CD14-positive monocyte (primary cell): ENCODE results near the gene NAT10. TPM values are rescaled to one million over a fixed set of nuclear protein-coding genes. Genes with fewer than 3 reads are reported as not detected.
A peak's percentile ranks its signal among the peaks of the same experiment; 100 is the strongest.

Source experiments
- DNase-seq, 3 donors: peaks; one replicate each; pipeline ENCODE4 v3.0.0-alpha.2; 2011 to 2022
- H2AFZ ChIP-seq: 2 replicates; pipeline ENCODE4 v1.6.0; 2012; ENCODE audit warnings: mild to moderate bottlenecking, low read depth, low read length, inconsistent platforms; ENCODE audit not compliant: insufficient read depth, poor library complexity, severe bottlenecking
- H3K27ac ChIP-seq, 2 donors: 1 replicate in 1 of 2; 2 replicates in 1 of 2; pipeline ENCODE4 v1.5.1; 2012 to 2013; ENCODE audit warnings: low read length in 2 of 2, control low read depth in 1 of 2, inconsistent platforms in 1 of 2, low read depth in 1 of 2, mild to moderate bottlenecking in 1 of 2
- H3K27me3 ChIP-seq, 2 donors: one replicate each; pipeline versions ENCODE4 v1.6.0 to v1.6.1; 2011 to 2013; ENCODE audit warnings: low read length in 2 of 2; ENCODE audit not compliant: control insufficient read depth in 2 of 2, insufficient read depth in 2 of 2
- H3K36me3 ChIP-seq, 2 donors: replicated peaks in 1 of 2; 1 replicate in 1 of 2; 2 replicates in 1 of 2; pipeline versions ENCODE4 v1.5.1 to v1.6.1; 2012 to 2013; ENCODE audit warnings: low read length in 2 of 2, control low read depth in 1 of 2, inconsistent platforms in 1 of 2, mild to moderate bottlenecking in 1 of 2; ENCODE audit not compliant: insufficient read depth in 2 of 2, control insufficient read depth in 1 of 2
- H3K4me1 ChIP-seq, 2 donors: 1 replicate in 1 of 2; 2 replicates in 1 of 2; pipeline versions ENCODE4 v1.5.1 to v1.6.1; 2012 to 2013; ENCODE audit warnings: low read length in 2 of 2, control low read depth in 1 of 2, inconsistent platforms in 1 of 2, mild to moderate bottlenecking in 1 of 2, moderate library complexity in 1 of 2; ENCODE audit not compliant: insufficient read depth in 2 of 2, control insufficient read depth in 1 of 2
- H3K4me2 ChIP-seq: replicated peaks from 2 replicates; pipeline ENCODE3; 2012; ENCODE audit warnings: low read length, moderate library complexity, mild to moderate bottlenecking; ENCODE audit not compliant: poor library complexity, severe bottlenecking; ENCODE audit errors: extremely low read depth
- H3K4me3 ChIP-seq, 3 experiments: fragments of 200-600 bp in 1 of 3; sonication (generic) in 1 of 3; replicated peaks in 1 of 3; 1 replicate in 2 of 3; 2 replicates in 1 of 3; pipeline ENCODE4 v1.5.1; 2011 to 2013; ENCODE audit warnings: low read length in 3 of 3, mild to moderate bottlenecking in 3 of 3, control low read depth in 2 of 3, low read depth in 2 of 3, inconsistent platforms in 1 of 3, moderate library complexity in 1 of 3
- H3K79me2 ChIP-seq: 2 replicates; pipeline ENCODE4 v1.6.0; 2012; ENCODE audit warnings: mild to moderate bottlenecking, control low read depth, inconsistent platforms, low read length, moderate library complexity; ENCODE audit not compliant: insufficient read depth
- H3K9ac ChIP-seq: 2 replicates; pipeline ENCODE4 v1.6.0; 2017; ENCODE audit warnings: low read length, mild to moderate bottlenecking; ENCODE audit not compliant: insufficient read depth, poor library complexity, severe bottlenecking
- H3K9me3 ChIP-seq, 2 donors: replicated peaks in 1 of 2; 1 replicate in 1 of 2; 2 replicates in 1 of 2; pipeline versions ENCODE4 v1.5.1 to v1.6.1; 2012 to 2013; ENCODE audit warnings: low read length in 2 of 2, control low read depth in 1 of 2; ENCODE audit not compliant: control insufficient read depth in 1 of 2, insufficient read depth in 1 of 2
- H4K20me1 ChIP-seq: 2 replicates; pipeline ENCODE4 v1.6.0; 2012; ENCODE audit warnings: mild to moderate bottlenecking, low read length, control low read depth, moderate library complexity; ENCODE audit not compliant: insufficient read depth
- H3K27ac Mint-ChIP-seq, 7 donors: one replicate each; pipeline ENCODE4 v1.8.0; 2020; ENCODE audit warnings: mild to moderate bottlenecking in 7 of 7, mixed read lengths in 7 of 7, moderate library complexity in 6 of 7, inconsistent platforms in 2 of 7
- H3K27me3 Mint-ChIP-seq, 3 donors: one replicate each; pipeline ENCODE4 v1.8.0; 2021 to 2022; ENCODE audit warnings: low read depth in 3 of 3, mild to moderate bottlenecking in 3 of 3, mixed read lengths in 3 of 3, moderate library complexity in 3 of 3, inconsistent platforms in 1 of 3
- H3K36me3 Mint-ChIP-seq, 2 donors: one replicate each; pipeline ENCODE4 v1.8.0; 2020; ENCODE audit warnings: mixed read lengths in 2 of 2, inconsistent platforms in 1 of 2, mild to moderate bottlenecking in 1 of 2
- H3K4me1 Mint-ChIP-seq: one replicate; pipeline ENCODE4 v1.8.0; 2020; ENCODE audit warnings: mild to moderate bottlenecking, mixed read lengths
- H3K4me3 Mint-ChIP-seq, 2 donors: one replicate each; pipeline ENCODE4 v1.8.0; 2020; ENCODE audit warnings: mild to moderate bottlenecking in 2 of 2, mixed read lengths in 2 of 2, moderate library complexity in 1 of 2
- H3K9me3 Mint-ChIP-seq, 7 donors: one replicate each; pipeline ENCODE4 v1.8.0; 2020 to 2022; ENCODE audit warnings: mixed read lengths in 7 of 7, mild to moderate bottlenecking in 6 of 7, moderate library complexity in 6 of 7, inconsistent platforms in 2 of 7
- WGBS: methylation state at CpG from one replicate; pipeline ENCODE4 v1.1.5; 2013; ENCODE audit warnings: missing lambda C conversion rate; ENCODE audit not compliant: insufficient coverage; 5-methylcytosine and 5-hydroxymethylcytosine counted together
- intact Hi-C, 2 donors: fragments of 100-400 bp; cut with micrococcal nuclease; formaldehyde crosslinking; loops; one replicate each; pipeline versions ENCODE4 v1.15.0 to v1.15.1; 2023
- polyA plus RNA-seq, 3 donors: library from polyadenylated mRNA; depleted of rRNA in 1 of 3; unstranded in 2 of 3; stranded (reverse) in 1 of 3; fragments of 300-500 nt in 2 of 3; fragments of >200 nt in 1 of 3; fragmentation: Illumina TruSeq in 2 of 3; gene quantifications; 1 replicate in 2 of 3; 2 replicates in 1 of 3; pipeline ENCODE4 v1.2.3, GENCODE V29; 2012 to 2021
- TF ChIP-seq, protein P1 (sequence below): fragments of 200-600 bp; IDR thresholded peaks from one replicate; pipeline ENCODE4 v1.8.0; 2022; ENCODE audit warnings: antibody characterized with exemption, mild to moderate bottlenecking

Gene NAT10
- polyA plus RNA-seq, 3 donors, result 10.1 to 13.3 (median 13.1) TPM

GRCh38 chr11:34105957-34106504 is 602 bp downstream of the NAT10 start:
- peak overlapping the region; percentile 86 to 98 for H3K27ac ChIP-seq
- peak in 1 of 3 donors; percentile 2 for DNase-seq
- no peaks in the 10 kb centered on the region for H3K27me3 ChIP-seq
- peak overlapping the region; percentile 86 for H3K9ac ChIP-seq
- H3K4me2 ChIP-seq, result peak overlapping the region; percentile 95
- H3K79me2 ChIP-seq, result peaks cover 29% of the 10 kb centered on the region
- no peaks in the 10 kb centered on the region for H3K9me3 ChIP-seq
- intact Hi-C loops, result loop anchor here (2.0 to 10.0 kb wide), 2 partner anchors 55 to 249 kb away; partner anchors contain the start of genes CAPRIN1 (in 2 of the 2) and ABTB2 (in 1 of the 2)
- H3K4me1 ChIP-seq, result peaks cover 16 to 24% of the 10 kb centered on the region in 2 donors
- peak overlapping the region; percentile 47 to 89 (median 82) for H3K4me3 ChIP-seq
- H2AFZ ChIP-seq, result peak overlapping the region; percentile 93
- TF ChIP-seq, protein P1, sequence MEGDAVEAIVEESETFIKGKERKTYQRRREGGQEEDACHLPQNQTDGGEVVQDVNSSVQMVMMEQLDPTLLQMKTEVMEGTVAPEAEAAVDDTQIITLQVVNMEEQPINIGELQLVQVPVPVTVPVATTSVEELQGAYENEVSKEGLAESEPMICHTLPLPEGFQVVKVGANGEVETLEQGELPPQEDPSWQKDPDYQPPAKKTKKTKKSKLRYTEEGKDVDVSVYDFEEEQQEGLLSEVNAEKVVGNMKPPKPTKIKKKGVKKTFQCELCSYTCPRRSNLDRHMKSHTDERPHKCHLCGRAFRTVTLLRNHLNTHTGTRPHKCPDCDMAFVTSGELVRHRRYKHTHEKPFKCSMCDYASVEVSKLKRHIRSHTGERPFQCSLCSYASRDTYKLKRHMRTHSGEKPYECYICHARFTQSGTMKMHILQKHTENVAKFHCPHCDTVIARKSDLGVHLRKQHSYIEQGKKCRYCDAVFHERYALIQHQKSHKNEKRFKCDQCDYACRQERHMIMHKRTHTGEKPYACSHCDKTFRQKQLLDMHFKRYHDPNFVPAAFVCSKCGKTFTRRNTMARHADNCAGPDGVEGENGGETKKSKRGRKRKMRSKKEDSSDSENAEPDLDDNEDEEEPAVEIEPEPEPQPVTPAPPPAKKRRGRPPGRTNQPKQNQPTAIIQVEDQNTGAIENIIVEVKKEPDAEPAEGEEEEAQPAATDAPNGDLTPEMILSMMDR, result no peak
- no peaks in the 10 kb centered on the region for H3K9me3 Mint-ChIP-seq
- peak overlapping the region; percentile 96 to 99 (median 98) for H3K27ac Mint-ChIP-seq
- 0% methylated on average over 10 of the region's 17 CpGs for WGBS
- H3K36me3 ChIP-seq, result peaks cover 23 to 45% of the 10 kb centered on the region in 2 donors
- peak overlapping the region; percentile 93 for H3K4me3 Mint-ChIP-seq
- H3K36me3 Mint-ChIP-seq, result peaks cover 26 to 27% of the 10 kb centered on the region in 2 donors
- H3K4me1 Mint-ChIP-seq, result peaks cover 25% of the 10 kb centered on the region
- no peaks in the 10 kb centered on the region for H4K20me1 ChIP-seq
- no peaks in the 10 kb centered on the region for H3K27me3 Mint-ChIP-seq

GRCh38 chr11:34111722-34112270 is 6.4 kb downstream of the NAT10 start:
- Histone ChIP-seq H3K4me1 (peaks cover 0 to 2% of the 10 kb centered on the region in 2 donors), H3K27ac (no peak overlapping the region), H3K36me3 (peaks cover 70 to 91% of the 10 kb centered on the region in 2 donors), H3K4me2 (no peak overlapping the region), H3K9me3 (no peaks in the 10 kb centered on the region), H3K27me3 (no peaks in the 10 kb centered on the region), H4K20me1 (no peaks in the 10 kb centered on the region), H3K4me3 (no peak overlapping the region), H3K9ac (no peak overlapping the region), H2AFZ (no peak overlapping the region), H3K79me2 (peaks cover 18% of the 10 kb centered on the region)
- Mint-ChIP-seq H3K27ac (no peak overlapping the region), H3K4me3 (no peak overlapping the region), H3K4me1 (no peaks in the 10 kb centered on the region), H3K36me3 (peaks cover 69 to 79% of the 10 kb centered on the region in 2 donors), H3K27me3 (no peaks in the 10 kb centered on the region), H3K9me3 (no peaks in the 10 kb centered on the region)
- DNase-seq, result no peak
- TF ChIP-seq, protein P1, result no peak
- WGBS, result no CpG with 5 or more reads among the region's 6 CpGs
- intact Hi-C loops, result no loop called here
